ENCODE results near the gene CAGE1.

CAGE1 gene

DNA sequence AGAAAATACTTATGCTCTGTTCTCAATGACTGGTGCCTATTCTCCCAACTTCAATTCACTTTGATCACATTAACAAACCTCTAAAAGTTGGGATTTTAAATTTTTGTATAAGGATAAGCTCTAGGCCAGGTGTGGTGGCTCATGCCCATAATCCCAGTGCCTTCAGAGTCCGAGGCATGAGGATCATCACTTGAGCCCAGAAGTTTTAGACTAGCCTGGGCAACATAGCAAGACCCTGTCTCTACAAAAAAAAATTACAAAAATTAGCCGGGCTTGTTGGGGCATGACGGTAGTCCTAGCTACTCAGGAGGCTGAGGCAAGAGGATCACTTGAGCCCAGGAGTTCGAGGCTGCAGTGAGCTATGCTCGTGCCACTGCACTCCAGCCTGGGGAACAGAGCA, 80.5 kb downstream of the CAGE1 start:
- DNase-seq (ENCODE audit: low spot score), result no peak

- DNase-seq (ENCODE audit: low spot score), result no peak
Observed at GRCh38 chr6:7307533-7307932, 82.0 kb downstream of the CAGE1 start.

DNA sequence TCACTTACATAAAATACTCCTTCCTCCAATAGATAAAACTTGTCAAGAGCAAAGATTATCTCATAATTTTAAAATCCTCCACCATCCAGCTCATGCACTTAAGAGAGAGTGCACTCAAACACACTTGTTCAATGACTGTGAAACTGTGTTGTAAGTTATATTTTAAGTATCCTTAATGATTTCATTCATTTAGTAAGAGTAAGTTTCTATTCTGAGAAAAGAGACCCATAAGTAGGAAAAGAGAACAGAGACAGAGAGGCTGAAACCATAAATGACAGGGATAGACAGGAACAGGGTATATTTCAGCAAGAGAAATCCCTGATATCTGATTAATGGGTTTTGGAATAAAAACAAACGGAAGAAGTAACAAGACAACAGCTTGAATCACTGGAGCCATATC, 84.7 kb downstream of the CAGE1 start:
- no peak for DNase-seq (ENCODE audit: low spot score)

DNA sequence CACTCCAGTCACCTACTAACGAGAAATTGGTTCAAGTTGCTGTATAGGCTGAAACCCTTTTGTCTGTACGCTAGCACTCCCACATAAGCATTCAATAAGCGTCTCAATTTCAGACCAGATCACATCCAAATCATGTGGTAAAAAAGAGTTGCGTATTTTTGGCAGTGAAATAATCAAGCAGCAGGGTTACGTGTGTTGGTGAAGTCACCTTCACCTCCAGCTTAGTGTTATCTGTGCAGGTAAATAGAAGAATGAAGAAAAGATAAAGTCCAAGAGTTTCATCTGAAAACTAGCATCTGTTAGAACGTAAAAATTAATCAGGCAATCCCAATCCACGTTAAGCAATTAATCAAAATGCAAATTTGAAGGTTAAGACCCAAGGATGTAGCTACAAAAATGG, 87.8 kb downstream of the CAGE1 start:
- no peak for DNase-seq (ENCODE audit: low spot score)

DNA sequence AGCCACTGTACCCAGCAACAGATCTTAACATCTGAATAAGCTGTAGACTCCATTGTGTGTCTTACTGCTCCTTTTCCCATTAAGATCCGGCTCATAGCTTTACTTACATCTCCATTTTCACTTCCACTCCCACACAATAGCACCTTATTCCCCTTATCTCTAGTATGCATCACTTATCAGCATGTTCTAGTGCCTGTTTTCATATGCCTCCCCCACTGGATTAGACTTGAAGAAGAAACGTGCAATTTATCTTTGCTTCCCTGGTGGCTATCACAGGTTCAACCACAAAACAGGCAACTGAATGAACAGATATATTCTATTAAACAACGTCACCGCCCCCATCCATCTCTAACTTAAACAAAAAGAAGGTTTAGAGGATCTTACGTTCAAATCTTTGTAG, 88.6 kb downstream of the CAGE1 start:
- no peak for DNase-seq (ENCODE audit: low spot score)

DNA sequence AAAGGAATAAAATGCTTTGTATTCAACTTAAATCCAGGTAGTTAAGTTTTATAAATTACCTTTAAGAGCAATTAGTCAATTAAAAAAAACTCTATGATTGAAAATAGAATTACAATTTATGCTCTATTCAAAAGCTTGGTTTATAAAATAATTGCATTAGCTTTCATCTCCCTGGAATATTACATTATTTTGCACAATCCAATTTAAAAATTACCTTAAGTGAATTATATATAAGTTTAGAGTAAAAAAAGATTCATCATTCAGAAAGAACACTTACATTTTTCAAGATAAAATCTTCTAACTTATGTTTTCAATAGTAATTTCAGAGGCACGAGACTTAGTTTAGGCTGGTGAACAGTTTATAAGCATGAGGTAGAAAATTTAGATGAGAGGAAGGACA, 91.4 kb downstream of the CAGE1 start:
- no peak for DNase-seq (ENCODE audit: low spot score)

DNA sequence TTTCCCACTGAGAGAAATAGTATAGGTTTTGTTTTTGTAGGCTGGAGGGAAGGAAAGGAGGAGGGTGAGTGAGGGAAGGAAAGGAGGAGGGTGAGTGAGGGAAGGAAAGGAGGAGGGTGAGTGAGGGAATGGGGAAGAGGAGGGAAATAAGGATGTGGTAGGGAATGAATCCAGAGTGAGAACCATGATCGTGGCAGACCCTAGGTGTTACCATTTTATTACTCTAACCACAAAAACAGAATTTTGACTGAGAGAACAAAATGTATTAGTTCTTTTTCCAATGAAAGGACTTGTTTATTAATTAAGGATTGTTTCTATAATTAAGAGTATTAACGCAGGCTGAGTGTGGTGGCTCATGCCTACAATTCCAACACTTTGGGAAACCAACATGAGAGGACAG, 92.9 kb downstream of the CAGE1 start:
- no peak for DNase-seq (ENCODE audit: low spot score)

GRCh38 chr6:7295916-7296315, 93.6 kb downstream of the CAGE1 start:
- no peak for DNase-seq (ENCODE audit: low spot score)

- DNase-seq (ENCODE audit: low spot score), result no peak
Observed at GRCh38 chr6:7292596-7293255, 96.8 kb downstream of the CAGE1 start.

DNA sequence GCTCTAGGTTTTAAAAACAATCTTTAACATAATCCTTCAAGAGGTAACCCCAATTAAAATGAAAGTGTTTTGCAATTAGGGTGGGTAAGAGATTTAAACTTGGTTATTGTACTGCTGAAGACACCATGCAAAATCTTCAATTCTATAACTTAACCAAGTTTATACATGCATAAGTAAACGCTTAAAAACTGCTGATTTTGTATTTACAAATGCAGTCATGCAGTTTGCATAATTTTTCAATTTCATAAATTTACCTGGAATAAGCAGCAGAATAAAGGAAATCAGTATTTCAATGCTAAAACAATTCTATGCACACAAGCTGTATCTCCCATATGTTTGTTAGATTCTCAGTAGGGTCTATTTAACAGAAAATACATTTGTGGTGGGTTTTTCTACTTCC, 99.5 kb downstream of the CAGE1 start:
- no peak for DNase-seq (ENCODE audit: low spot score)

DNA sequence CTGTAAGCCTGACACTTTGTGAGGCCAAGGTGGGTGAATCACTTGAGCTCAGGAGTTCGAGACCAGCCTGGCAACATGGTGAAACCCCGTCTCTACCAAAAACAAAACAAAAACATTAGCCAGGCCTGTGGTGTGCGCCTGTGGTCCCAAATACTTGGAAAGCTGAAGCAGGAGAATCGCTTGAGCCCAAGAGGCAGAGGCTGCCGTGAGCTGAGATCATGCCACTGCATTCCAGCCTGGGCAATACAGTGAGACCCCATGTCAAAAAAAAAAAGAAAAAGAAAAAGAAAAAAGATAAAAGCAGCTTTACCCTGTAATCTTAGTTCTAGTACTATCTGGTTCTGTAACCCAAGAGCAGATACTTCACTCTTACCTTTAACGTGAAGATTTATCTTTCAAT, 104.1 kb downstream of the CAGE1 start:
- no peak for DNase-seq (ENCODE audit: low spot score)

GRCh38 chr6:7283676-7284075, 105.9 kb downstream of the CAGE1 start:
- DNase-seq (ENCODE audit: low spot score), result no peak

- no peak for DNase-seq (ENCODE audit: low spot score)
Observed at GRCh38 chr6:7282097-7282906, 107.2 kb downstream of the CAGE1 start.

Data from putamen (tissue), 1 donor.